Measurements from ENCODE around the gene CLK1.
"Not testable (repeated sequence)": the region's sequence is repeated elsewhere in the genome, so short reads cannot be mapped to it uniquely, and the experiment has no call there.

Gene CLK1

GRCh38 chr2:200851398-200852248 is 12.8 kb downstream of the CLK1 start:
- no peak for DNase-seq

- no peak for DNase-seq
Observed at GRCh38 chr2:200850512-200851256, 13.8 kb downstream of the CLK1 start.

- no peak for DNase-seq
Observed at GRCh38 chr2:200847939-200848338, 16.5 kb downstream of the CLK1 start.

- DNase-seq = no peak
Observed at GRCh38 chr2:200847269-200847668, 17.2 kb downstream of the CLK1 start.

GRCh38 chr2:200845669-200846325 is 18.7 kb downstream of the CLK1 start:
- DNase-seq = no peak

GRCh38 chr2:200845194-200845593 is 19.3 kb downstream of the CLK1 start:
- no peak for DNase-seq

- no peak for DNase-seq
Observed at GRCh38 chr2:200843993-200844948, 20.2 kb downstream of the CLK1 start.

GRCh38 chr2:200839513-200839912 is 24.9 kb downstream of the CLK1 start:
- no peak for DNase-seq

- DNase-seq = no peak
Observed at GRCh38 chr2:200834701-200835100, 29.8 kb downstream of the CLK1 start.

GRCh38 chr2:200829258-200829655 is 35.2 kb downstream of the CLK1 start:
- no peak for DNase-seq

- DNase-seq = no peak
Observed at GRCh38 chr2:200828572-200829257, 35.7 kb downstream of the CLK1 start.

GRCh38 chr2:200828104-200828503 is 36.4 kb downstream of the CLK1 start:
- DNase-seq = no peak

GRCh38 chr2:200821686-200822245 is 42.7 kb downstream of the CLK1 start:
- DNase-seq = no peak

GRCh38 chr2:200820573-200821234 is 43.8 kb downstream of the CLK1 start:
- no peak for DNase-seq

GRCh38 chr2:200818732-200819131 is 45.7 kb downstream of the CLK1 start:
- DNase-seq = not testable (repeated sequence)

- DNase-seq = no peak
Observed at GRCh38 chr2:200814917-200815316, 49.5 kb downstream of the CLK1 start.

GRCh38 chr2:200814276-200814815 is 50.1 kb downstream of the CLK1 start:
- DNase-seq = no peak

GRCh38 chr2:200812122-200813022 is 52.1 kb downstream of the CLK1 start:
- DNase-seq = no peak

- peak; percentile 94 for DNase-seq
Observed at GRCh38 chr2:200811333-200812121, 52.9 kb downstream of the CLK1 start, which contains the start of gene BZW1. Gene BZW1 (plus strand): TSS chr2:200811910. CDS start chr2:200813218, 1,308 bp downstream.
